HG03196 (cell line): ENCODE data around the gene ZCCHC24.
"Not testable (repeated sequence)": the region's sequence is repeated elsewhere in the genome, so short reads cannot be mapped to it uniquely, and the experiment has no call there.

ENCODE experiments used
- ATAC-seq: cut with Tn5 transposase; IDR thresholded peaks from one replicate; pipeline ENCODE4 v1.9.1; 2021; ENCODE audit not compliant: unreplicated experiment

ZCCHC24 gene

DNA sequence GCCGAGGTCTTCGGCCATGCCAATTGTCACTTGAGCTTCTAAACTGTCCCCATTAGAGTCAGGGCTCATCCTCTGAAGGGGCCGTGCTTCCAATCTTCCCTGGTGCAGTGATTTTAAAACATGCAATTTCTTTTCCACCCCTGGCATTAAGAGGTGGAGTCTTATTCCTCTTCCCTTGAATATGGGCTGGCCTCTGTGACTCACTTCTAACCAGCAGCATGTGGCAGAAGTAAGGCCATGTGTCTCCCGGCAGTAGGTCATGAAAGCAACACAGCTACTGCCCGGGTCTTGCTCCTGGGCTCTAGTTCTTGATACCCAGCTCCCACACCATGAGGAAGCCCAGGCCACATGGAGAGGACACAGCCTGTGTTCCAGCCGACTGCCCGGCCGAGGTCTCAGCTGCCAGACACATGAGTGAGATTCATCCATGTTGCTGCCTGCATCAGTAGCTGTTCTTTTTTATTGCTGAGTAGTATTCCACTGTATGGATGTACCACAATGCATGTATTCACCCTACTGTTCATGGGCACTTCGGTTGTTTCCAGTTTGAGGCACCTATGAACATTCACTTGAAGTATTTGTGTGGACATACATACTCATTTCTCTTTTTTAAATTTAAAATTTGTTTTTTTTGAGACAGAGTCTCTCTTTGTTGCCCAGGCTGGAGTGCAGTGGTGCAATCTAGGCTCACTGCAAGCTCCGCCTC is 112.7 kb downstream of the ZCCHC24 start:
- ATAC-seq, result not testable (repeated sequence)
